ENCODE data around the gene COP1. TPM values are rescaled to one million over a fixed set of nuclear protein-coding genes. Genes with fewer than 3 reads are reported as not detected.
"Not testable (repeated sequence)": the region's sequence is repeated elsewhere in the genome, so short reads cannot be mapped to it uniquely, and the experiment has no call there.

Gene COP1
- total RNA-seq, 2 donors from 2014 or later, result 52.2 to 70.7 TPM

DNA sequence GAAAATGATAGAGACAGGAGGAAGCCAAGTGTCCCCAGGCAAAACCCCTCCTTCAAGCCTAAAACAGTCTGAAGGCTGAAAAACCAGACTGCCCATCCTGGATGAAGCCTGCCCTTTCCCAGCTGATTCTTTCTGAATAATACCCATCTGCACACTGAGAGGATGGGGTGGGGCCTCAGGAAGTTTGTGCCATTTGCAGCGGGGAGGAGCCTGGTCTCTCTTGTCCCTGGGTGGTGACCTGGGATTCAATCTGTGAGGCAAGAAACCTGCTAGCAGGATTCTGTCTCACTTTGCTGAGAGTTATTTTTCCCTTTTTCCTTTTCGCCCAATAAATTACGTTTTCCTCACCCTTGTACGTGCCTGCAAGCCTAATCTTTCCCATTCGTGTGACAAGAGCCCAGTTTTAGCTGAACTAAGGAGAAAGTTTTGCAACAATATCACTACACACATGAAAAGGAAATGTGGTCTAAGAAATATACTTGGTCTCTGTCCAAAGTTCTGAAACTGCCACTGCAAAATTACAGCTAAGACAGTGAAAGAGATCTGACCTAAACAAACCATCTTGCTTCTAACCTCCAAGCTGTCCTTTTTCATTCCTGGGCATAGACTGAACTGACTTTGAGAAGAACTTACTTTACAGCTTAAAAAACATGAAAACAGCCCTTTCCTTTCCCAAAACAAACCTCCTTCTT, 105.0 kb downstream of the COP1 start:
- TF ChIP-seq, protein P1, sequence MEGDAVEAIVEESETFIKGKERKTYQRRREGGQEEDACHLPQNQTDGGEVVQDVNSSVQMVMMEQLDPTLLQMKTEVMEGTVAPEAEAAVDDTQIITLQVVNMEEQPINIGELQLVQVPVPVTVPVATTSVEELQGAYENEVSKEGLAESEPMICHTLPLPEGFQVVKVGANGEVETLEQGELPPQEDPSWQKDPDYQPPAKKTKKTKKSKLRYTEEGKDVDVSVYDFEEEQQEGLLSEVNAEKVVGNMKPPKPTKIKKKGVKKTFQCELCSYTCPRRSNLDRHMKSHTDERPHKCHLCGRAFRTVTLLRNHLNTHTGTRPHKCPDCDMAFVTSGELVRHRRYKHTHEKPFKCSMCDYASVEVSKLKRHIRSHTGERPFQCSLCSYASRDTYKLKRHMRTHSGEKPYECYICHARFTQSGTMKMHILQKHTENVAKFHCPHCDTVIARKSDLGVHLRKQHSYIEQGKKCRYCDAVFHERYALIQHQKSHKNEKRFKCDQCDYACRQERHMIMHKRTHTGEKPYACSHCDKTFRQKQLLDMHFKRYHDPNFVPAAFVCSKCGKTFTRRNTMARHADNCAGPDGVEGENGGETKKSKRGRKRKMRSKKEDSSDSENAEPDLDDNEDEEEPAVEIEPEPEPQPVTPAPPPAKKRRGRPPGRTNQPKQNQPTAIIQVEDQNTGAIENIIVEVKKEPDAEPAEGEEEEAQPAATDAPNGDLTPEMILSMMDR (IDR thresholded peaks at IDR 0.05), result no peak
- H3K9me3 ChIP-seq, result no peaks in the 10 kb centered on the region
- intact Hi-C loops (cut with DNase I), result no loop called here
- no peaks in the 10 kb centered on the region for H3K27me3 ChIP-seq
- no peak overlapping the region for H3K9ac ChIP-seq (ENCODE audit: low read depth in 2 of 2, low read length in 2 of 2)
- H3K36me3 ChIP-seq, result peaks cover 6% of the 10 kb centered on the region
- no peak overlapping the region for H3K27ac ChIP-seq
- no peak for DNase-seq
- no peaks in the 10 kb centered on the region for H3K4me1 ChIP-seq
- H3K4me3 ChIP-seq, result no peak overlapping the region

DNA sequence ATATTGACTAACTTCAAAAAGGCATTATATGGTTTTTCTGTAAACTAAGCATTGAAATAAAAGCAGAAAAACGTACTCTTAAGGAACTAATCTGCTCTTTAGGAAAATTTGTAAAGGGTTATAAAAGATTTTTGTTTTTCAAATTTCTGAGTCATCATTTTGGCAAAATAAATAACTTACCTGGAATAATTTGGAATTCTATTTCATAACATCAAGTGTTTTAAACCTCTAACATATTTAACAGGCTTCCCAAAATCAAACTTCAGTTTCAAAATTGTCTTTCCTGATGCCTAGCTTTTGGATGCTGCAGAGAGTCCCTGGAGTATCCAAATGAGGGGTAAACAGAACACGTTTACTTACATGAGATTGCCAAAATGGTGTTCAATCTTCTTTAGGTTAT, 108.5 kb downstream of the COP1 start:
- Histone ChIP-seq H3K4me3 (no peak overlapping the region), H3K9me3 (no peaks in the 10 kb centered on the region), H3K27ac (no peak overlapping the region), H3K9ac (ENCODE audit: low read depth in 2 of 2, low read length in 2 of 2) (no peak overlapping the region), H3K36me3 (peaks cover 6% of the 10 kb centered on the region), H3K27me3 (no peaks in the 10 kb centered on the region), H3K4me1 (no peaks in the 10 kb centered on the region)
- DNase-seq, result no peak
- intact Hi-C loops (cut with DNase I), result no loop called here
- TF ChIP-seq, protein P1 (IDR thresholded peaks at IDR 0.05), result no peak

DNA sequence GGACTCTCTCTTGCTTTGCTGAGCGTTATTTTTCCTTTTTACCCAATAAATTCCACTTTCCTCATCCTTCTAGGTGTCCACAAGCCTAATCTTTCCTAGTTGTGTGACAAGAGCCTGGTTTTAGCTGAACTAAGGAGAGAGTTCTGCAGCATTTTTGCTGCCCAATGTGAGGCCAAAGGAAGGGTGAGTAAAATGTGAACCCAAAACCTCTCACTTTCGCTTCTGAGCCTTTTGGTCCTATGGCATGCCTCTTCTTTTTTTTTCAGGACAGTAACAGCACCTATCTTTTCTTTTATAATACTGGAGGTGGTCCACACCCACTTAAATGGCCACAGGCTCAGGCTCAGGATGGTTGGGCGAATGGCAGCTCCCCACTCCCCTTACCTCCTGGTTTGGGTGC, 111.1 kb downstream of the COP1 start:
- TF ChIP-seq, protein P1 (IDR thresholded peaks at IDR 0.05), result no peak
- Histone ChIP-seq H3K27ac (no peak overlapping the region), H3K4me1 (no peaks in the 10 kb centered on the region), H3K4me3 (no peak overlapping the region), H3K36me3 (peaks cover 6% of the 10 kb centered on the region), H3K9me3 (no peaks in the 10 kb centered on the region), H3K27me3 (no peaks in the 10 kb centered on the region), H3K9ac (ENCODE audit: low read depth in 2 of 2, low read length in 2 of 2) (no peak overlapping the region)
- DNase-seq, result no peak
- intact Hi-C loops (cut with DNase I), result no loop called here

DNA sequence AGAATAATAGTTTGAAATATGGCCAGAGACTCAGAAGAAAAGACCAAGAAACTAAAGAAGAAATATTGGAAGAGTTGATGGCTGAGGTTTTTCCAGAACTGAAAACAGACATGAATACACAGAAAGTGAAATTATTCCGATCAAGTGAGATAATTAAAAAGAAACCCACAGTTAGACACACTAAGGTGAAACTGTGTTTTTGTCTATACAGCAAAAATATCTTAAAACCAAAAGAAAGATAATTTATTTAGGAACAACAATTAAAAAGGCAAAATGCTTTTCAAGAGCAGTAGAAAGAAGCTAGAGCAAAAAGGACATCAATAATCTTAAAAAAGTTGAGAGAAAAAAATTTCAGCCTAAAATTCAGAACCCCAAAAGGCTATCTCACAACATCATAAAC, 116.3 kb downstream of the COP1 start:
- Histone ChIP-seq H3K36me3 (no peaks in the 10 kb centered on the region), H3K4me1 (no peaks in the 10 kb centered on the region), H3K4me3 (no peak overlapping the region), H3K9ac (ENCODE audit: low read depth in 2 of 2, low read length in 2 of 2) (no peak overlapping the region), H3K27me3 (no peaks in the 10 kb centered on the region), H3K9me3 (no peaks in the 10 kb centered on the region), H3K27ac (no peak overlapping the region)
- no peak for DNase-seq
- TF ChIP-seq, protein P1 (IDR thresholded peaks at IDR 0.05), result no peak
- intact Hi-C loops (cut with DNase I), result no loop called here

DNA sequence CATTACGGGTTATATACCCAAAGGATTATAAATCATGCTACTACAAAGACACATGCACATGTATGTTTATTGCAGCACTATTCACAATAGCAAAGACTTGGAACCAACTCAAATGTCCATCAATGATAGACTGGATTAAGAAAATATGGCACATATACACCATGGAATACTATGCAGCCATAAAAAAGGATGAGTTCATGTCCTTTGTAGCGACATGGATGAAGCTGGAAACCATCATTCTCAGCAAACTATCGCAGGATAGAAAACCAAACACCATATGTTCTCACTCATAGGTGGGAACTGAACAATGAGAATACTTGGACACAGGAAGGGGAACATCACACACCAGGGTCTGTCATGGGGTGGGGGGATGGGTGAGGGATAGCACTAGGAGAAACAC, 119.3 kb downstream of the COP1 start:
- intact Hi-C loops (cut with DNase I); H3K9ac ChIP-seq (ENCODE audit: low read depth in 2 of 2, low read length in 2 of 2); H3K4me1 ChIP-seq; H3K4me3 ChIP-seq; H3K27ac ChIP-seq; H3K36me3 ChIP-seq; DNase-seq; H3K9me3 ChIP-seq; H3K27me3 ChIP-seq: not testable (repeated sequence)

DNA sequence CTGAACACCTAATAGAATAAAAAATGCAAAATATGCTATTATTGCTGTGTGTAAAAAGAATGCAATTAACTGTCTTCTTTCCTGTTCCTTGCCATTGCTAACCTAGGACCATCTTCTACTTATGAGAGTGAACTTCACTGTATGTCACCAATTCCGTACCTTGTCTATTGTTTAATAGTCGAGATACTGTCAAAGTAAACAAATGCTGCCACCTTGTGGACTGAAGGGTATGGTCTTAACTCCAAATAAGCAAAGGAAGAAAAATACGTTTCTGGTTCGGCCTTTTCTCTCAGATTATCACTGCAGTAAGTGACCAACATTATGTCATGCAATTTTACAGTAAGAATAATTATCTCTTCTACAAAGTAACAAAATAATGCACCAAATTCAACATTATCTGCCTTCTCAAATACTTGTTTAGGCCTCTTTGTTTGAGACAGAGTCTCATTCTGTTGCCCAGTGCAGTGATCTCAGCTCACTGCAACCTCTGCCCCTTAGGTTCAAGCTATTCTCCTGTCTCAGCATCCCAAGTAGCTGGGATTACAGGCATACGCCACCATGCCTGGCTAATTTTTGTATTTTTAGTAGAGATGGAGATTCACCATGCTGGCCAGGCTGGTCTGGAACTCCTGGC, 133.4 kb downstream of the COP1 start:
- TF ChIP-seq, protein P1 (IDR thresholded peaks at IDR 0.05), result peak; percentile 56
- H3K9me3 ChIP-seq, result no peaks in the 10 kb centered on the region
- no peaks in the 10 kb centered on the region for H3K27me3 ChIP-seq
- no peaks in the 10 kb centered on the region for H3K4me1 ChIP-seq
- H3K36me3 ChIP-seq, result no peaks in the 10 kb centered on the region
- H3K9ac ChIP-seq (ENCODE audit: low read depth in 2 of 2, low read length in 2 of 2), result no peak overlapping the region
- no peak overlapping the region for H3K4me3 ChIP-seq
- no peak overlapping the region for H3K27ac ChIP-seq
- intact Hi-C loops (cut with DNase I), result loop anchor here (10.0 kb wide), 1 partner anchor 589 kb away; no protein-coding TSS in a partner anchor
- DNase-seq, result peak; percentile 54

All from colonic mucosa (tissue), 4 donors.